Mononuclear cell (primary cell): ENCODE data around the gene GOLGA6L7. TPM values are rescaled to one million over a fixed set of nuclear protein-coding genes. Genes with fewer than 3 reads are reported as not detected.
"Not testable (repeated sequence)": the region's sequence is repeated elsewhere in the genome, so short reads cannot be mapped to it uniquely, and the experiment has no call there.

Experiments used
- H3K27me3 ChIP-seq: 2 replicates; pipeline ENCODE4 v1.6.0; 2011; ENCODE audit warnings: low read length, control low read depth; ENCODE audit not compliant: insufficient read depth
- H3K4me1 ChIP-seq: 2 replicates; pipeline ENCODE4 v1.5.1; 2011; ENCODE audit warnings: mild to moderate bottlenecking, low read length, control low read depth; ENCODE audit not compliant: insufficient read depth
- H3K4me3 ChIP-seq: 2 replicates; pipeline ENCODE4 v1.5.1; 2011; ENCODE audit warnings: mild to moderate bottlenecking, low read length, moderate library complexity
- H3K9me3 ChIP-seq: 2 replicates; pipeline ENCODE4 v1.5.1; 2011; ENCODE audit warnings: low read depth, mild to moderate bottlenecking, control low read depth, low read length
- total RNA-seq: library from RNA; depleted of rRNA; stranded (reverse); fragments of >200 nt; gene quantifications from one replicate; pipeline ENCODE4 v1.2.3, GENCODE V29; 2012

Gene GOLGA6L7
- total RNA-seq, 1 donor: not detected

DNA sequence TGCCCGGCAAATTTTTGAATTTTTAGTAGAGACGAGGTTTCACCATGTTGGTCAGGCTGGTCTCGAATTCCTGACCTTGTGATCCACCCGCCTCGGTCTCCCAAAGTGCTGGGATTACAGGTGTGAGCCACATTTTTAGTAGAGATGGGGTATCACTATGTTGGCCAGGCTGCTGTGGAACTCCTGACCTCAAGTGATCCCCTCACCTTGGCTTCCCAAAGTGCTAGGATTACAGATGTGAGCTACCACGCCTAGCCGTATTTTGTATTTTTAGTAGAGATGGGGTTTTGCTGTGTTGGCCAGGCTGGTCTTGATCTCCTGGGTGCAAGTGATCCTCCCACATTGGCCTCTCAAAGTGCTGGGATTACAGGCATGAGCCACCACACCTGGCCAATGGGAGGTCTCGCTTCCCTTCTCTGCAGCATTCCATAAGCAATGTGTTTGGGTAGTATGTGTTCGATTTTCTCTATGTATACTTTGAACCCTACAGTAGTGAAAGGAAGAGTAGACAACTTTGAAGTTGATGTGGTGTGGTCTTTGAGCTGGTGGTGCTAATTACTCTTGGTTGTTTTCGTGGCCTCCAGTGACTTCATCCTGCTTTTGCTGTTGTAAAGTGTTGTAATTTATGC, 13.4 kb downstream of the GOLGA6L7 start:
- not testable (repeated sequence) for H3K27me3 ChIP-seq, H3K4me3 ChIP-seq, H3K4me1 ChIP-seq, H3K9me3 ChIP-seq

DNA sequence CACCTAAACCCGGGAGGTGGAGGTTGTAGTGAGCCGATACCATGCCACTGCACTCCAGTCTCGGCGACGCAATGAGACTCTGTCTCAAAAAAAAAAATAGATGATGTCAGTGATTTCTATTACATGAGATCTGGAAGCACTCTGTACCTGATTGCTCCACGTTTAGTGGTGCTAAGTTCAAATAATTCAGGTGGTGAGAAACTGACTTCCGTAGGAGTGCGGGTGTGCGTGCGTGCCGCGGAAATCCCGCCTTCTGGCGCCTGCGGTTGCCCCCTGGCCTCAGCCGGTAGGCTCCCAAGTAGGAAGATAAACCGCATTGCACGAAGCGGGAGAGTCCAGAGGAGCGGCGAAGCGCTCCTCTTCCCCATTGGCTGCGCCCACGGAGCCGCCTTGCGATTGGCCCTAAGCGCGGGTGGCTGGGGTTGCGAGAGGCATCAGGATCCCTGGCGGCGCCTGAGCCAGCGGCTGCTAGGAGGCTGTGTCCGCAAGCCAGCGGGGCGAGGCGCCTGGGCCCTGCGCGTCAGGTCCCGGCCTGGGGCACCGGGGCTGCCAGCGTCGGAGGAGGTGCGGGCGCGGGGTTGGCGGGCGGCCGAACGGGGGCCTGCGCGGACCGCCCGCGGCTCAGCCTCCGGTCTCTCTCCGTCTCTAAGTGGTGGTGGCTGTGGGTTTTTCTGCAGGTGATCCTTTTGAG, 16.4 kb downstream of the GOLGA6L7 start:
- not testable (repeated sequence) for H3K27me3 ChIP-seq, H3K9me3 ChIP-seq, H3K4me1 ChIP-seq, H3K4me3 ChIP-seq

DNA sequence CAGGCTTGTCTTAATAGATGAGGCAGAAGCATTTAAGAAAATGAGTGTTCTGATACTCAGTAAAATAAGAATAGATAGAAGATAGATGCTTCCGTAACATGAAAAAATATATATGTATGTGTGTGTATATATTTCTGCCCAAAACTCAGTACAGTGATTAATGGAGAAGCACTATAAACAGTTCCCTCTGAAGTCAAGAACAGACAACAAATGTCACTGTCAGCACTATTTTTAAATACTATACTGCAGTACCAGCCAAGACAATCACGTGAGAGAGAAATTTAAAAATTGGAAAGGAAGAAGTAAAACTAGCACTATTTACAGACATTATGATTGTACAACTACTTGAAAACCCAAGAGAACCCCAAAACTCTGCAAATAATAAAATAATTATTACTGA, 27.0 kb downstream of the GOLGA6L7 start:
- not testable (repeated sequence) for H3K4me3 ChIP-seq, H3K4me1 ChIP-seq, H3K9me3 ChIP-seq, H3K27me3 ChIP-seq

DNA sequence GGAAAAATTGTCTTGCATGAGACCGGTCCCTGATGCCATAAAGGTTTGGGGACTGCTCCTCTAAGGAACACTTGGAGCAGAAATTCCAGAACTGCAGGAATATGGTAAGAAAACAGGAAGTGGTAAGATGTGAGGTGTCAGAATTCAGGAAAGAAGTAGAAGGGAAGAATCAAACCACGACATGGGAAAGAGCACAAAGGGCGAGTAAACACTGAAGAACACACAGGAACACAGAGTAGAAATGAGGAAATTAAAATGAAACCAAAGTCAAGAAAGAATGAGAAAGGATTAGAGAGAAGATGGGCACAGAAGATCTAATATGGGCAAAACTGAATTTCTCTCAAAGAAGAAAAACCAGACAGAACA, 28.5 kb downstream of the GOLGA6L7 start:
- H3K4me3 ChIP-seq, H3K27me3 ChIP-seq, H3K9me3 ChIP-seq, H3K4me1 ChIP-seq: not testable (repeated sequence)

DNA sequence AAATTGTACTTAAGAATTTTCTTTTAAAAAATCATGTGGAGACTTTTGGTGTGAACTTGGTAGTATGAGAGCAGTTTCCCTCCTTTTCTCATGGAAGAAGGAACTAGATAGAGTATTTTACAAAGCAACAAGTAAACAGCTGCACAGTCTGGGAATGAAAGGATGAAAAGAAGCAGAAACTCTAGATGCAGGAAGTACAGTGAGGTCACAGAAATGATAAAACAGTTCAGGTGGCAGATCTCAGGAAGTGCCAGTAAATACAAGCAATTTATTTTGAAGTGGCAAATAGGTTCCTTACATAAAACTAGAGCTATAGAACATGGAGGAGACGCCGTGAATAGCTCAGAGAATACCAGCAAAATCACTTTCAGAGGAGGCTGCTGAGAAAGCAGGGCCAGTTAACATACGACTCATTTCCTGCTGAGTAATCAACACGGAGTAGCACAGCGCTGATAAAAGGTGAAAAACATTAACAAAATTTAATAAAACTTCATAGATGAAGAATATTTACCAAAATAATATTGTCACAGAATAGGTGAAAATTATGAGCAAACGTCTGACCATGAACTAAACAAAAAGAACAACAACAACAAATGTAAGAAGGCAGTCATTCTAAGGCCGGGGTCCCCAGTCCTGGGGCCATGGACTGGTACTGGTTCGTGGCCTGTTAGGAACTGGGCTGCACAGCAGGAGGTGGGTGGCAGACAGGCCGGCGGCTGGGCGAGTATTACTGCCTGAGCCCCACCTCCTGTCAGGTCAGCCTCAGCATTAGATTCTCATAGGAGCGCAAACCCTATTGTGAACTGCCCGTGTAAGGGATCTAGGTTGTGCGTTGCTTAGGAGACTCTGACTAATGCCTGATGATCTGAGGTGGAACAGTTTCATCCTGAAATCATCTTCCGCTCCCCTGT, 29.2 kb downstream of the GOLGA6L7 start:
- H3K4me1 ChIP-seq, H3K27me3 ChIP-seq, H3K4me3 ChIP-seq: not testable (repeated sequence)

DNA sequence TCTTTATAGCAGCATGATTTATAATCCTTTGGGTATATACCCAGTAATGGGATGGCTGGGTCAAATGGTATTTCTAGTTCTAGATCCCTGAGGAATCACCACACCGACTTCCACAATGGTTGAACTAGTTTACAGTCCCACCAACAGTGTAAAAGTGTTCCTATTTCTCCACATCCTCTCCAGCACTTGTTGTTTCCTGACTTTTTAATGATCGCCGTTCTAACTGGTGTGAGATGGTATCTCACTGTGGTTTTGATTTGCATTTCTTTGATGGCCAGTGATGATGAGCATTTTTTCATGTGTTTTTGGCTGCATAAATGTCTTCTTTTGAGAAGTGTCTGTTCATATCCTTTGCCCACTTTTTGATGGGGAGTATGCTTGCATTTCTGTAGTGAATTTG, 30.3 kb downstream of the GOLGA6L7 start:
- H3K27me3 ChIP-seq, H3K4me1 ChIP-seq, H3K9me3 ChIP-seq, H3K4me3 ChIP-seq: not testable (repeated sequence)

More for the DNA sequence above, 29.2 kb downstream of the GOLGA6L7 start:
- not testable (repeated sequence) for H3K9me3 ChIP-seq

DNA sequence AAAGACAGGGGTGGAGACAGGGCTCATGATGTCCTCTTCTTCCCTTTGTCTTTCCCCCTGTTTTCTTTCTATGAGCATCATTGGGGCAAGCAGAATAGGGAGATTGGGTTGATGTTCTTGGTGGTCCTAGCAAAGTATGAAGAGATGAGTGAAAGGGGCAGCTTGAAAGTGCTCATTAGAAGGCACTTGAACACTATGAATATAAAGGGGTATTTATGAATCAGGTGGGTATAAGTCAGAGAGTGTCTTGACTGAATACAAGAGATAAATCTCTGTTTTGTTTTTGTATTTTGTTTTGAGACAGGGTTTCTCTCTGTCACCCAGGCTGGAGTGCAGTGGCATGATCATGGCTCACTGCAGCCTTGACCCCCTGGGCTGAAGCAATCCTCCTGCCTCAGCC, 34.4 kb downstream of the GOLGA6L7 start:
- not testable (repeated sequence) for H3K27me3 ChIP-seq, H3K4me1 ChIP-seq, H3K9me3 ChIP-seq, H3K4me3 ChIP-seq

DNA sequence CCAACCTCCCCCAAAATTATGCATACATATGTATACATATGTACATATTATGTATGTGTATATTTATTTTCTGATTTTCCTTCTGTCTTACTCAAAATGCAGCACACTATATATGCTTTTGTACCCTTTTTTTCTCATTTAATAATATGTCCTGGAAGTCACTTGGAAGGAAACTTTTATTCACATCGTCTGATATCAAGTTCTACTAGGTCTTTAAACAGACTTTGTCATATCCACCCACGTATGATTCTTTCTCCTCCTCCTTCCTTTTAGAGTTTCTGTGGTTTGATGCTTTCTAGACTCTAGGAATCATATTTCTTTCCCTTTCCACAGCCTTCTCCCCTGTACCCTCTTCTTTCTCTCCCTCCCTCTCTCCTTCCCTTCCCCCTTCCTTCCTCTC, 35.1 kb downstream of the GOLGA6L7 start:
- H3K4me3 ChIP-seq, H3K27me3 ChIP-seq, H3K9me3 ChIP-seq, H3K4me1 ChIP-seq: not testable (repeated sequence)

DNA sequence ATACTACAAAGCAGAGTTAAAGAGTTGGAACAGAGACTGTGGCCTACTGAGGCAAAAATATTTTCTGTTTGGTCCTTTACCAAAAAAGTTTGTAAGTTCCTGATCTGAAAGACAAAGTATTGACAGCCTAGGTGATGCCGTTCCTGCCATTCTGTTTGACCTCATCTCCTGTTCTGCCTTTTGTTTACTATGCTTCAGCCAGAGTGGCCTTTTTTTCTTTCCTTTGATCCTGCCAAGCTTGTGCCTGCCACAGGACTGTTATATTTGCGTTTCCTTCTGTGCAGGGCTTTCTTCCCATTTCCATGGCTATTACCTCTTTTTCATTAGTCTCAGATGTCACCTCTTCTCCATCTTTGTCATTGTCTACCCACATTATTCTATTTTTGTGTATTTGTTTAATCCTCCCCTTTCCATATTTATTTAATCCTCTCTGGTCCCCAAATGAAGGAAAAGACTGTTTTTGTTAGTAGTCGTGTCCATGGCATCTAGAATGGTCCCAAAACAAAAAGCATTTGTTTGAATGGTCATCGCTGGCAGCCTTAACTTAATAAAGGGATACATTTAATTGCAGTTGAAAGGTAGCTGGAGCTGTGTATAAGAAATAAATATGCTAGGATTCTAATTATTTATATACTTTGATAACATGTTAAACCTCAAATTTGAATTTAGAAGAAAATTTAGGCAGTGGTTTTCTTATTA, 36.4 kb downstream of the GOLGA6L7 start:
- H3K27me3 ChIP-seq, H3K4me3 ChIP-seq, H3K9me3 ChIP-seq, H3K4me1 ChIP-seq: not testable (repeated sequence)

DNA sequence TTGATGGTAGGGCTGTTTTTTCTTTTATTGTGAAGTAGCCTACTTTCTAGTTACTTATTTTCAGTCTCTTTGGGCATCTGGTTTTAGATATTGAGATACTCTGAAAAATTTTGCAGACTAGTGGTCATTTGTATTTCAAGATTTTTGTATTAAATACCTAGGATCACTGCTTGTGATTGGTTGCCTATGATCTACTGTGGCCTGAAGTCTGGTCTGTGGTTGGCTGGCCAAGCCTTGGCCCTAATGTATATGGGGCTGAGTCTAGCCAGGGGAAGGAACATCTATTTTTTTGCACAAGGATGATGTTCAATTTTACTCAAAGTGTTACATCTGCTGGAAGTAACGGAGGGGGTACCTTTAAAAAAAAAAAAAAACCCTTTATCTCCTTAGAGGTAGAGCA, 38.0 kb downstream of the GOLGA6L7 start:
- not testable (repeated sequence) for H3K9me3 ChIP-seq, H3K27me3 ChIP-seq, H3K4me3 ChIP-seq, H3K4me1 ChIP-seq

DNA sequence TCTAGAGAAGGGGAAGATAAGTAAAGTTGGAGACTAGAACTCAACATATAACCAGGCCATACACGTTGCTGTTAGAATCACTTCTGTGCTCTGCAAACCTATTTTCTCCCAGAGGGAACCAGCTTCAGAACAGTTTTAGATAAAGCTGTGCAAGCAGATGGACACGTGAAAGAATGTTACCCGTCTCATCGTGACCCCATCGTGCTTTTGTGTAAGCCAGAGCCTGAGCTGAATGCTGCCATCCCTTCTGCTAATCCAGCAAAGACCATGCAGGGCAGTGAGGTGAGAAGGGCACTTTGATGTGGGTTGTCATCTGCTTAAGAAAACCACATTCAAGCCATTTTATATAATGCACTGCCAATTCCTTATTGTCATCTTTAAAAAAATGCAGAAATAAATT, 40.3 kb downstream of the GOLGA6L7 start:
- H3K9me3 ChIP-seq, H3K4me3 ChIP-seq, H3K4me1 ChIP-seq, H3K27me3 ChIP-seq: not testable (repeated sequence)

DNA sequence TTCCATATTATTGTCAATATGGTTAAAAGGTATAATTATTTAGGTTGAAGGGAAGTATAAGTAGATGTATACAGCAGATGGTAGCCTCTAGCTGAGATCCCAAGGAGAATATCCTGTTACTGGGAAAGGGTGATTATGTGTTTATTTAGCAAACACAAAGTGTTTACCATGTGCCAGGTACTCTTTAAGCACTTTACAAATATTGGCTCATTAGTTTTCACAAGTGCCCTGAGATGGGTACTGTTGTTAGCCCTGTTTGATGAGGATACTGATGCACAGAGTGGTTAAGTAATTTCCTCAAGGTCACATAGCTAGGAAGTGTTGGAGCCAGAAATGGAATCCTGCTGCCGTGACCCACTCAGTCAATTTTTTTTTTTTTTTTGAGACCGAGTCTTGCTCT, 48.1 kb downstream of the GOLGA6L7 start:
- not testable (repeated sequence) for H3K4me3 ChIP-seq, H3K4me1 ChIP-seq, H3K27me3 ChIP-seq, H3K9me3 ChIP-seq

DNA sequence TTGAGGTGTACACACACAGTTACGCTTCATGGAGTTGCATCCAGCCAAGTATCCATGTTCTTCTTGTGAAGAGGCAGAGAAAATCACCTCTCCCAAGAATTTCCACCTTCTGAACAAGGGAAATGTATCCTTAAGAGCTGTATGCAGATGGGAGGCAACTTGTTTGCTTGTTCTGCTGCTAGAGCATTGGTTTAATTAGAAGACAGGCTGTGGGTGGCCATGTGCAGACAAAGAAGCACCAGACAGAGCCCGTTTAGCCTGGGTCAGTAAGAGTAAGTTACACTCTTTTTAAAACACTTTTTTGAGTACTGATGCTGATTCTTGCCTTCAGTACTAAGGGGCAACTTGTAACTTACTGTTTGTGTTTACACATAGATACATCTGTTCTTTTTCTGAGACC, 50.2 kb downstream of the GOLGA6L7 start:
- not testable (repeated sequence) for H3K27me3 ChIP-seq, H3K4me1 ChIP-seq, H3K4me3 ChIP-seq, H3K9me3 ChIP-seq

DNA sequence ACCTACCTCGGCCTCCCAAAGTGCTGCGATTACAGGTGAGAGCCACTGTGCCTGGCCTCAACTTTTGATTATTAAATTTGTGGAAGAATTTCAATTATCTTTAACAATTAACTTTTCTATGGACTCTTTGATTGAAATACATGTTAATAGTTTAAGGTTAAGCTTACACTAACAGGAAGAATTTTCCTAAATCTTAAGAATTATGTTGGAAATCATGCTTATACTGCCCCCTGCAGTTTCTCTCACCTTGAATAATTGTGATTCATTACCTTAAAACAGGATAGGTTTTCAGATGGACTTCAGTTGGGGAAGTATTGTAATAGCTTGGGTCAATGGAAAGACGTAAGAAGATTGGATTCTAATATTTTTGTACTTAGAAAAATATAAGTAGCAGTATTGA, 54.2 kb downstream of the GOLGA6L7 start:
- H3K9me3 ChIP-seq, H3K27me3 ChIP-seq, H3K4me1 ChIP-seq, H3K4me3 ChIP-seq: not testable (repeated sequence)
